Measurements from ENCODE around the gene ZMYND11. TPM values are rescaled to one million over a fixed set of nuclear protein-coding genes. Genes with fewer than 3 reads are reported as not detected.

ZMYND11 gene
- total and polyA plus RNA-seq, 9 of the 15 experiments (the other 6 are each of a cell fraction or from before 2014, with no cell fraction given), result 2.7 to 13.8 (median 8.8) TPM

- CTCF ChIA-PET (ENCODE audit: low intra/inter-chr PET ratio), result no interaction called here
Observed at GRCh38 chr10:246431-246830, 111.2 kb downstream of the ZMYND11 start.

DNA sequence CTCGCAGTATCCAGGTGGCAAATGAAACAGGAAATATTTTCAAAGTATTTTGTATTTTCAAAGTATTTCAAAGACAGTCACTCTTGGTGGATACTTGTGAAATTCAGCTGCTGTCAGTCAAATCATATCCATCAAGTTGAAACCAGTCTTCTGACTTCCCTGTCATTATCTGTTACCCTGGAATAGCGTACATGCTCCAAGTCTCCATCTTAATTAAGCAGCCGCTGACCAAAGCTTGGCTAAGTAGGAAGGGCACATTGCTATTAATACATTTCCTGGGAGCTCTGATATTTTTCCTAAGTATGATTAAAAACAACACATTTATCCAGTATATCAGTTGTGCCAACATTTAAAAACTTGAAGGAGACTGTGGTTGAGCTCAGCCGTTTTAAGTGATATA, 112.2 kb downstream of the ZMYND11 start:
- in situ Hi-C loops (cut with MboI), result no loop called here
- no peaks in the 10 kb centered on the region for H3K4me1 ChIP-seq (replicated peaks in 1 of 2; ENCODE audit: control insufficient read depth in 2 of 2, insufficient read depth in 2 of 2, low read length in 2 of 2)
- no peaks in the 10 kb centered on the region for H3K27me3 ChIP-seq (ENCODE audit: control insufficient read depth in 2 of 2, insufficient read depth in 2 of 2, low read length in 2 of 2)
- no peaks in the 10 kb centered on the region for H3K9me1 ChIP-seq (ENCODE audit: control insufficient read depth, insufficient read depth, low read length)
- BruUV-seq (replicated peaks), result no TSS peak
- no peaks in the 10 kb centered on the region for H3K79me2 ChIP-seq (ENCODE audit: control insufficient read depth, insufficient read depth, low read length)
- ATAC-seq (no peak), DNase-seq (ENCODE audit: extremely low read depth in 1 of 4, low spot score in 3 of 4) (no peak), FAIRE-seq (no peak)
- H3K9ac ChIP-seq (ENCODE audit: insufficient read depth in 1 of 2, low read depth in 2 of 2, low read length in 2 of 2), result no peak overlapping the region
- 88% methylated on average over 4 of the region's 4 CpGs for whole genome bisulfite sequencing (ENCODE audit: insufficient coverage, low coverage, missing lambda C conversion rate)
- intact Hi-C loops (cut with micrococcal nuclease), result no loop called here
- H2AFZ ChIP-seq (ENCODE audit: low read depth, low read length), result no peak overlapping the region
- H4K20me1 ChIP-seq (replicated peaks; ENCODE audit: control insufficient read depth, insufficient read depth, low read length), result no peaks in the 10 kb centered on the region; the same call in 1 of the 2 replicates
- H3K9me3 ChIP-seq (replicated peaks; ENCODE audit: control insufficient read depth, insufficient read depth, low read depth, low read length), result no peaks in the 10 kb centered on the region
- peaks cover 24% of the 10 kb centered on the region for H3K36me3 ChIP-seq (ENCODE audit: control insufficient read depth, insufficient read depth, low read length)
- H3K4me2 ChIP-seq (ENCODE audit: insufficient read depth, low read length), result no peak overlapping the region
- H3K4me3 ChIP-seq, result no peak overlapping the region
- CTCF ChIA-PET (ENCODE audit: low intra/inter-chr PET ratio), result no interaction called here
- no peak overlapping the region for H3K27ac ChIP-seq (ENCODE audit: extremely low read depth, low read depth, low read length)
- POLR2A ChIA-PET, result no interaction called here
- TF ChIP-seq RAD51 (IDR thresholded peaks at IDR 0.05; ENCODE audit: borderline replicate concordance, low read depth), result no peak
- TF ChIP-seq ZNF253 (CRISPR knock-in tag; conservative IDR thresholded peaks at IDR 0.05), result no peak
- TF ChIP-seq MAFK (IDR thresholded peaks at IDR 0.05; ENCODE audit: low read length), result no peak
- no peak for TF ChIP-seq STAT5A (IDR thresholded peaks at IDR 0.05; ENCODE audit: borderline replicate concordance, low read length)
- no peak for TF ChIP-seq SAP30 (IDR thresholded peaks at IDR 0.05; ENCODE audit: borderline replicate concordance, insufficient read depth, low read depth, low read length, poor library complexity, severe bottlenecking)
- no peak for TF ChIP-seq KAT8 (IDR thresholded peaks at IDR 0.05; ENCODE audit: low read depth)
- no peak for TF ChIP-seq TCF15 (CRISPR knock-in tag; IDR thresholded peaks at IDR 0.05)
- no peak for TF ChIP-seq E2F3 (CRISPR knock-in tag; IDR thresholded peaks at IDR 0.05)
- TF ChIP-seq MEF2A (IDR thresholded peaks at IDR 0.05; ENCODE audit: control insufficient read depth, low read depth, low read length), result no peak
- TF ChIP-seq SMAD4 (CRISPR knock-in tag; conservative IDR thresholded peaks at IDR 0.05), result no peak
- no peak for TF ChIP-seq ZNF12 (CRISPR knock-in tag; IDR thresholded peaks at IDR 0.05)
- no peak for TF ChIP-seq HNRNPK (IDR thresholded peaks at IDR 0.05; ENCODE audit: low read depth, low read length, poor library complexity, severe bottlenecking)

More at GRCh38 chr10:246431-246830, 111.2 kb downstream of the ZMYND11 start:
- H3K27me3 ChIP-seq (ENCODE audit: control insufficient read depth in 2 of 2, insufficient read depth in 2 of 2, low read length in 2 of 2), result no peaks in the 10 kb centered on the region
- TF ChIP-seq, protein P1, sequence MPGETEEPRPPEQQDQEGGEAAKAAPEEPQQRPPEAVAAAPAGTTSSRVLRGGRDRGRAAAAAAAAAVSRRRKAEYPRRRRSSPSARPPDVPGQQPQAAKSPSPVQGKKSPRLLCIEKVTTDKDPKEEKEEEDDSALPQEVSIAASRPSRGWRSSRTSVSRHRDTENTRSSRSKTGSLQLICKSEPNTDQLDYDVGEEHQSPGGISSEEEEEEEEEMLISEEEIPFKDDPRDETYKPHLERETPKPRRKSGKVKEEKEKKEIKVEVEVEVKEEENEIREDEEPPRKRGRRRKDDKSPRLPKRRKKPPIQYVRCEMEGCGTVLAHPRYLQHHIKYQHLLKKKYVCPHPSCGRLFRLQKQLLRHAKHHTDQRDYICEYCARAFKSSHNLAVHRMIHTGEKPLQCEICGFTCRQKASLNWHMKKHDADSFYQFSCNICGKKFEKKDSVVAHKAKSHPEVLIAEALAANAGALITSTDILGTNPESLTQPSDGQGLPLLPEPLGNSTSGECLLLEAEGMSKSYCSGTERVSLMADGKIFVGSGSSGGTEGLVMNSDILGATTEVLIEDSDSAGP (CRISPR knock-in tag; IDR thresholded peaks at IDR 0.05), result no peak
- TF ChIP-seq HNRNPK (IDR thresholded peaks at IDR 0.05; ENCODE audit: low read depth, low read length, poor library complexity, severe bottlenecking) (no peak), NFXL1 (CRISPR knock-in tag; IDR thresholded peaks at IDR 0.05) (no peak), ZNF561 (CRISPR knock-in tag; conservative IDR thresholded peaks at IDR 0.05) (no peak), NFE2 (IDR thresholded peaks at IDR 0.05; ENCODE audit: low read depth) (no peak)
- DNase-seq (ENCODE audit: extremely low read depth in 1 of 4, low spot score in 3 of 4) (no peak), FAIRE-seq (no peak), ATAC-seq (no peak)
- WGBS (ENCODE audit: insufficient coverage, low coverage, missing lambda C conversion rate), result 78% methylated on average over 9 of the region's 9 CpGs
- no peak overlapping the region for H3K4me3 ChIP-seq
- no peak overlapping the region for H3K9ac ChIP-seq (ENCODE audit: insufficient read depth in 1 of 2, low read depth in 2 of 2, low read length in 2 of 2)
- intact Hi-C loops (cut with micrococcal nuclease) (no loop called here), in situ Hi-C loops (cut with MboI) (no loop called here)
- no peaks in the 10 kb centered on the region; the same call in 1 of the 2 replicates for H4K20me1 ChIP-seq (replicated peaks; ENCODE audit: control insufficient read depth, insufficient read depth, low read length)
- no peak overlapping the region for H2AFZ ChIP-seq (ENCODE audit: low read depth, low read length)
- H3K27ac ChIP-seq (ENCODE audit: extremely low read depth, low read depth, low read length), result no peak overlapping the region
- H3K4me1 ChIP-seq (replicated peaks in 1 of 2; ENCODE audit: control insufficient read depth in 2 of 2, insufficient read depth in 2 of 2, low read length in 2 of 2), result no peaks in the 10 kb centered on the region
- H3K4me2 ChIP-seq (ENCODE audit: insufficient read depth, low read length), result no peak overlapping the region
- peaks cover 29% of the 10 kb centered on the region for H3K36me3 ChIP-seq (ENCODE audit: control insufficient read depth, insufficient read depth, low read length)
- no peaks in the 10 kb centered on the region for H3K9me1 ChIP-seq (ENCODE audit: control insufficient read depth, insufficient read depth, low read length)
- H3K9me3 ChIP-seq (replicated peaks; ENCODE audit: control insufficient read depth, insufficient read depth, low read depth, low read length), result no peaks in the 10 kb centered on the region
- POLR2A ChIA-PET, result interaction anchor here (1.5 kb wide), 1 partner anchor 12 kb away, joined by 3 read pairs; no protein-coding TSS in a partner anchor
- H3K79me2 ChIP-seq (ENCODE audit: control insufficient read depth, insufficient read depth, low read length), result no peaks in the 10 kb centered on the region
- no TSS peak for BruUV-seq (replicated peaks)

All from K562 (cell line).